BLaER1 treated with 17β-estradiol and CSF1 and Interleukin-3, amounts not matched to agents 10 nM and 100 nM (cell line): ENCODE measurements around the gene SLC12A2.

Source experiments
- H3K27ac ChIP-seq, 11 experiments: shearing (Covaris generic); formaldehyde crosslinking; 2 replicates each; pipeline ENCODE4 v1.8.1; 2022
- H3K27me3 ChIP-seq, 11 experiments: shearing (Covaris generic); formaldehyde crosslinking; 2 replicates each; pipeline ENCODE4 v1.8.1; 2022
- H3K36me3 ChIP-seq, 11 experiments: shearing (Covaris generic); formaldehyde crosslinking; 2 replicates each; pipeline ENCODE4 v1.8.1; 2022
- H3K4me1 ChIP-seq, 10 experiments: shearing (Covaris generic); formaldehyde crosslinking; 2 replicates each; pipeline ENCODE4 v1.8.1; 2022
- H3K4me2 ChIP-seq, 11 experiments: shearing (Covaris generic); formaldehyde crosslinking; 2 replicates each; pipeline ENCODE4 v1.8.1; 2022
- H3K4me3 ChIP-seq, 10 experiments: shearing (Covaris generic); formaldehyde crosslinking; 2 replicates each; pipeline ENCODE4 v1.8.1; 2022
- H3K9ac ChIP-seq, 11 experiments: shearing (Covaris generic); formaldehyde crosslinking; 2 replicates each; pipeline ENCODE4 v1.8.1; 2022
- H3K9me3 ChIP-seq, 11 experiments: shearing (Covaris generic); formaldehyde crosslinking; replicated peaks in 1 of 11; 2 replicates each; pipeline ENCODE4 v1.8.1; 2022
- H4K20me1 ChIP-seq, 11 experiments: shearing (Covaris generic); formaldehyde crosslinking; 2 replicates each; pipeline ENCODE4 v1.8.1; 2022
- Cebpa-rat ChIP-seq, 11 experiments: shearing (Covaris generic); IDR thresholded peaks; 2 replicates each; pipeline ENCODE4 v1.8.1; 2022

SLC12A2 gene

GRCh38 chr5:128083033-128083810, at the start of gene SLC12A2:
Gene SLC12A2 (plus strand): TSS chr5:128083766. CDS start chr5:128083955, 189 bp downstream.
- Histone ChIP-seq H3K4me1 (peaks cover 42 to 63% (median 57%) of the 10 kb centered on the region in 10 experiments), H3K9ac (peak within 1 kb of the TSS; percentile 78 to 98 (median 93)), H3K36me3 (peaks cover 0 to 16% (median 3%) of the 10 kb centered on the region in 11 experiments; a peak in 9 of 22 replicates), H3K4me3 (peak within 1 kb of the TSS; percentile 70 to 99 (median 98)), H4K20me1 (peaks cover 0 to 46% (median 39%) of the 10 kb centered on the region in 11 experiments; a peak in 17 of 22 replicates), H3K27me3 (no peaks in the 10 kb centered on the region), H3K27ac (peak within 1 kb of the TSS; percentile 63 to 96 (median 94)), H3K9me3 (peaks cover 0 to 4% (median 0%) of the 10 kb centered on the region in 11 experiments; a peak in 1 of 22 replicates), H3K4me2 (peak within 1 kb of the TSS; percentile 84 to 97 (median 92))
- no peak for TF ChIP-seq Cebpa-rat (IDR thresholded peaks at IDR 0.05)

- peaks cover 4 to 15% (median 8%) of the 10 kb centered on the region in 11 experiments; a peak in 16 of 22 replicates for H3K36me3 ChIP-seq
- no peak overlapping the region for H3K27ac ChIP-seq
- no peak for TF ChIP-seq Cebpa-rat (IDR thresholded peaks at IDR 0.05)
- H3K4me3 ChIP-seq: no peak overlapping the region
- no peak overlapping the region for H3K9ac ChIP-seq
- peaks cover 0 to 7% (median 0%) of the 10 kb centered on the region in 11 experiments; a peak in 2 of 22 replicates for H4K20me1 ChIP-seq
- peaks cover 0 to 32% (median 19%) of the 10 kb centered on the region in 10 experiments; a peak in 15 of 20 replicates for H3K4me1 ChIP-seq
- peaks cover 18 to 36% (median 29%) of the 10 kb centered on the region in 11 experiments for H3K9me3 ChIP-seq
- H3K27me3 ChIP-seq: no peaks in the 10 kb centered on the region
- peak overlapping the region in 1 of 11 experiments; percentile 18; a peak in 1 of 22 replicates for H3K4me2 ChIP-seq
These were observed 47.9 kb upstream of the SLC12A2 start for GRCh38 chr5:128035689-128036088.

GRCh38 chr5:128036950-128037349, 46.6 kb upstream of the SLC12A2 start:
- H4K20me1 ChIP-seq: peaks cover 0 to 7% (median 0%) of the 10 kb centered on the region in 11 experiments; a peak in 2 of 22 replicates
- H3K27ac ChIP-seq: no peak overlapping the region
- no peak overlapping the region for H3K4me2 ChIP-seq
- peaks cover 9 to 24% (median 17%) of the 10 kb centered on the region in 11 experiments; a peak in 21 of 22 replicates for H3K9me3 ChIP-seq
- H3K36me3 ChIP-seq: peaks cover 0 to 7% (median 0%) of the 10 kb centered on the region in 11 experiments; a peak in 4 of 22 replicates
- H3K27me3 ChIP-seq: no peaks in the 10 kb centered on the region
- no peak overlapping the region for H3K9ac ChIP-seq
- no peak for TF ChIP-seq Cebpa-rat (IDR thresholded peaks at IDR 0.05)
- H3K4me3 ChIP-seq: no peak overlapping the region
- H3K4me1 ChIP-seq: peaks cover 0 to 32% (median 19%) of the 10 kb centered on the region in 10 experiments; a peak in 15 of 20 replicates

- no peak overlapping the region for H3K9ac ChIP-seq
- peaks cover 0 to 11% (median 8%) of the 10 kb centered on the region in 11 experiments; a peak in 16 of 22 replicates for H3K9me3 ChIP-seq
- peaks cover 0 to 32% (median 19%) of the 10 kb centered on the region in 10 experiments; a peak in 15 of 20 replicates for H3K4me1 ChIP-seq
- H4K20me1 ChIP-seq: peaks cover 0 to 7% (median 0%) of the 10 kb centered on the region in 11 experiments; a peak in 2 of 22 replicates
- no peaks in the 10 kb centered on the region for H3K27me3 ChIP-seq
- 0 out of 22 replicates have a peak overlapping the region, but pooled peaks of 1 of the 11 experiments have one; percentile 1 for H3K27ac ChIP-seq
- H3K4me2 ChIP-seq: peak overlapping the region in 7 of 11 experiments; percentile 20 to 65 (median 55); a peak in 13 of 22 replicates
- no peak for TF ChIP-seq Cebpa-rat (IDR thresholded peaks at IDR 0.05)
- H3K36me3 ChIP-seq: peaks cover 0 to 12% (median 2%) of the 10 kb centered on the region in 11 experiments; a peak in 6 of 22 replicates
- H3K4me3 ChIP-seq: no peak overlapping the region
These were observed 44.9 kb upstream of the SLC12A2 start for GRCh38 chr5:128038643-128039042.

- Histone ChIP-seq H3K4me1 (peaks cover 0 to 27% (median 17%) of the 10 kb centered on the region in 10 experiments; a peak in 15 of 20 replicates), H3K27me3 (no peaks in the 10 kb centered on the region), H4K20me1 (peaks cover 0 to 5% (median 0%) of the 10 kb centered on the region in 11 experiments; a peak in 2 of 22 replicates), H3K9me3 (peaks cover 0 to 13% (median 5%) of the 10 kb centered on the region in 11 experiments; a peak in 5 of 22 replicates), H3K36me3 (peaks cover 0 to 18% (median 10%) of the 10 kb centered on the region in 11 experiments; a peak in 12 of 22 replicates), H3K27ac (no peak overlapping the region), H3K4me2 (no peak overlapping the region), H3K4me3 (no peak overlapping the region), H3K9ac (no peak overlapping the region)
- TF ChIP-seq Cebpa-rat (IDR thresholded peaks at IDR 0.05): no peak
These were observed 42.6 kb upstream of the SLC12A2 start for GRCh38 chr5:128040927-128041326.

DNA sequence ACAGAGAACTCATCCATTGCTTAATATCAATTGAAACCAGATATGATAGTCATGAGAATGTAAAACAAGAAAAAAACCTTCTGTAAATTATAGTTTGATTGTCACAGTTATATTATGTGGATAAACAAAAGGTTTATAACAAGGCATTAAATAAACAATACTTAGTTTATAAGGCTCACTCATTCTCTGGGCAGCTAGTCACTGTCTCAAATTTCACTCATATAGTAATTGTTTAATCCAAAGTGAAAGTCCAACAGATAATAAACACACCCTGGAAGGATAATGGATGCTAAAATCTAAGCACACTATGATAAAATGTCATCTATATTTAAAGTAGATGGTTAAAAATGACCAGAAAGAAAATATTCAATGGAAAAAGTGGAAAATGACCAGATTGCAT, 30.8 kb upstream of the SLC12A2 start:
- no peaks in the 10 kb centered on the region for H3K27me3 ChIP-seq
- no peaks in the 10 kb centered on the region for H3K4me1 ChIP-seq
- H3K27ac ChIP-seq: no peak overlapping the region
- no peak overlapping the region for H3K9ac ChIP-seq
- no peak overlapping the region for H3K4me3 ChIP-seq
- no peak for TF ChIP-seq Cebpa-rat (IDR thresholded peaks at IDR 0.05)
- H3K4me2 ChIP-seq: no peak overlapping the region
- H3K36me3 ChIP-seq: peaks cover 12 to 37% (median 18%) of the 10 kb centered on the region in 11 experiments; a peak in 18 of 22 replicates
- peaks cover 17 to 33% (median 28%) of the 10 kb centered on the region in 11 experiments for H3K9me3 ChIP-seq
- H4K20me1 ChIP-seq: no peaks in the 10 kb centered on the region

DNA sequence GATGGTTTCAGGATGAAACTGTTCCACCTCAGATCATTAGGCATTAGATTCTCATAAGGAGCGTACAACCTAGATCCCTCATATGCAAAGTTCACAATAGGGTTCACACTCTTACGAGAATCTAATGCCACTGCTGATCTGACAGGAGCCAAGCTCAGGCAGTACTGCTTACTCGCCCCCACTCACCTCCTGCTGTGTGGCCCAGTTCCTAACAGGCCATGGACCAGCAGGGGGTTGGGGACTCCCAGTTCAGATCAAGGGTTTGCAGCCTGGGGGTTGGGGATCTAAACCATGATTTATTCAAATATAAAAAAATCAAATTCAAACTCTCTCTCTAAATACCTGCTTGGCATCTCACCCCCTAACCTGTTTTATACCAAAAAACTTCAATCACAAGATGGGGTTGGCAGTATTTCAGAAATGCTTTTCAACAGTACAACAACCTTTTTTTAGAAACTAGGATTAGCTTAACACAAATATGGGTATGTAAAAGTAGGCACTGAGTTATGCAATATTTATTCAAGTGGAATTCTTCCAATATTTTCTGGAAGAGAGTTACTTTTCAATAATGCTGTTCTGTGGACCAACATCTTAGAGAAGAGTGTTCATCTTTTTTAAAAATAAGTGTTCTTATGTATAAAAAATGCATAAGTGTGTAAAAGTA, 30.1 kb upstream of the SLC12A2 start:
- H3K9ac ChIP-seq: no peak overlapping the region
- H4K20me1 ChIP-seq: no peaks in the 10 kb centered on the region
- H3K36me3 ChIP-seq: peaks cover 12 to 41% (median 20%) of the 10 kb centered on the region in 11 experiments; a peak in 20 of 22 replicates
- H3K27me3 ChIP-seq: no peaks in the 10 kb centered on the region
- H3K9me3 ChIP-seq: peaks cover 16 to 32% (median 26%) of the 10 kb centered on the region in 11 experiments
- no peak for TF ChIP-seq Cebpa-rat (IDR thresholded peaks at IDR 0.05)
- no peak overlapping the region for H3K4me3 ChIP-seq
- no peaks in the 10 kb centered on the region for H3K4me1 ChIP-seq
- no peak overlapping the region for H3K4me2 ChIP-seq
- no peak overlapping the region for H3K27ac ChIP-seq

GRCh38 chr5:128060644-128061385, 22.8 kb upstream of the SLC12A2 start:
- Histone ChIP-seq H3K36me3 (peaks cover 0 to 22% (median 8%) of the 10 kb centered on the region in 11 experiments; a peak in 13 of 22 replicates), H3K27me3 (no peaks in the 10 kb centered on the region), H4K20me1 (no peaks in the 10 kb centered on the region), H3K9me3 (peaks cover 0 to 2% (median 0%) of the 10 kb centered on the region in 11 experiments; a peak in 3 of 22 replicates), H3K27ac (no peak overlapping the region), H3K9ac (no peak overlapping the region), H3K4me3 (no peak overlapping the region), H3K4me2 (no peak overlapping the region), H3K4me1 (no peaks in the 10 kb centered on the region)
- no peak for TF ChIP-seq Cebpa-rat (IDR thresholded peaks at IDR 0.05)
